Spleen (tissue), 11 donors: ENCODE measurements around the gene RANBP1. TPM values are rescaled to one million over a fixed set of nuclear protein-coding genes. Genes with fewer than 3 reads are reported as not detected.

Source experiments
- DNase-seq: peaks from one replicate; pipeline ENCODE4 v3.0.0-alpha.2; 2020
- H3K27ac ChIP-seq, 8 donors: fragments of 200-600 bp; sonication (generic) in 7 of 8; 1 replicate in 4 of 8; 2 replicates in 4 of 8; pipeline versions ENCODE4 v1.5.0 to v1.8.0; 2016 to 2021; ENCODE audit warnings: inconsistent platforms in 4 of 8, mild to moderate bottlenecking in 4 of 8, moderate library complexity in 1 of 8
- H3K27me3 ChIP-seq, 7 donors: fragments of 200-600 bp; sonication (generic) in 6 of 7; replicated peaks in 1 of 7; 1 replicate in 4 of 7; 2 replicates in 3 of 7; pipeline versions ENCODE4 v1.5.0 to v1.8.0; 2016 to 2021; ENCODE audit warnings: inconsistent platforms in 3 of 7, mild to moderate bottlenecking in 1 of 7
- H3K36me3 ChIP-seq, 6 donors: fragments of 200-600 bp; sonication (generic) in 5 of 6; 1 replicate in 4 of 6; 2 replicates in 2 of 6; pipeline versions ENCODE4 v1.5.0 to v1.8.0; 2016 to 2021; ENCODE audit warnings: inconsistent platforms in 2 of 6
- H3K4me1 ChIP-seq, 6 donors: fragments of 200-600 bp; sonication (generic) in 5 of 6; 1 replicate in 3 of 6; 2 replicates in 3 of 6; pipeline versions ENCODE4 v1.5.0 to v1.8.0; 2016 to 2021; ENCODE audit warnings: inconsistent platforms in 3 of 6
- H3K4me3 ChIP-seq, 8 donors: fragments of 200-600 bp; sonication (generic) in 7 of 8; 1 replicate in 4 of 8; 2 replicates in 4 of 8; pipeline versions ENCODE4 v1.5.0 to v1.8.0; 2016 to 2021; ENCODE audit warnings: inconsistent platforms in 4 of 8, mild to moderate bottlenecking in 4 of 8, moderate library complexity in 2 of 8
- H3K9me3 ChIP-seq, 8 donors: fragments of 200-600 bp; sonication (generic) in 7 of 8; 1 replicate in 4 of 8; 2 replicates in 4 of 8; pipeline versions ENCODE4 v1.5.0 to v1.8.0; 2016 to 2021; ENCODE audit warnings: inconsistent platforms in 4 of 8
- POLR2A ChIP-seq, 3 donors: fragments of 450-650 bp; IDR thresholded peaks; one replicate each; pipeline ENCODE4 v1.5.1; 2017; ENCODE audit warnings: antibody characterized with exemption in 3 of 3, mild to moderate bottlenecking in 1 of 3
- POLR2AphosphoS5 ChIP-seq, 3 donors: sonication (generic); formaldehyde crosslinking; IDR thresholded peaks; one replicate each; pipeline ENCODE4 v1.5.1; 2017; ENCODE audit warnings: antibody characterized with exemption in 3 of 3
- WGBS, 5 donors: extraction: QIAGEN DNeasy Blood & Tissue Kit in 3 of 5; methylation state at CpG; one replicate each; pipeline versions ENCODE4 v1.1.5 to v1.1.7; 2013 to 2018; 5-methylcytosine and 5-hydroxymethylcytosine counted together
- intact Hi-C: fragments of 100-400 bp; cut with DNase I; formaldehyde crosslinking; loops from one replicate; pipeline ENCODE4 v1.15.0; 2023; ENCODE audit warnings: low total_unique reads
- polyA plus RNA-seq, 3 donors: library from polyadenylated mRNA; stranded (reverse); fragments of 200-250 nt; gene quantifications; one replicate each; pipeline ENCODE4 v1.2.1, GENCODE V29; 2013
- total RNA-seq, 7 donors: library from RNA; depleted of rRNA in 3 of 7; stranded (reverse); fragments of >200 nt in 3 of 7; fragmentation: NEBNext Ultra II Directional in 4 of 7; extraction: Animal tissue kit (Norgen Biotek cat#: 25700) in 4 of 7; gene quantifications; one replicate each; pipeline versions ENCODE4 v1.1.0 to v1.2.1, GENCODE V29; 2016 to 2021
- TF ChIP-seq, protein P1 (sequence below), 11 experiments: fragments of 200-600 bp in 7 of 11; fragments of 450-650 bp in 4 of 11; sonication (generic) in 4 of 11; IDR thresholded peaks in 8 of 11; conservative IDR thresholded peaks in 3 of 11; 1 replicate in 7 of 11; 2 replicates in 4 of 11; pipeline versions ENCODE4 v1.4.0 to v1.8.0; 2016 to 2021; ENCODE audit warnings: antibody characterized with exemption in 11 of 11, inconsistent platforms in 4 of 11, mild to moderate bottlenecking in 1 of 11
- donor health status: healthy with polysubstance abuse.
- donor health status: DM: no; HTN: no; CAD: no; lungs with moderate emphysema.
- donor health status: DM: no; HTN: no; CAD: no.
- donor health status: Bipolar disorder and iron deficiency.
- donor health status: healthy.
- donor health status: DM: no; HTN: no; CAD: no.
- donor health status: DM: yes; HTN: yes; CAD: no.

Gene RANBP1
- total and polyA plus RNA-seq, 10 donors = 52.6 to 111 (median 94.6) TPM

- Histone ChIP-seq H3K27me3 (no peaks in the 10 kb centered on the region), H3K4me3 (no peak overlapping the region), H3K36me3 (peaks cover 0 to 61% (median 41%) of the 10 kb centered on the region in 6 donors), H3K9me3 (no peaks in the 10 kb centered on the region), H3K27ac (peak overlapping the region in 3 of 8 donors; percentile 50 to 61 (median 55)), H3K4me1 (peaks cover 0 to 68% (median 25%) of the 10 kb centered on the region in 6 donors)
- DNase-seq = no peak
- intact Hi-C loops = loop anchor here (10.0 kb wide), 1 partner anchor 152 kb away; no protein-coding TSS in a partner anchor
- TF ChIP-seq, protein P1, sequence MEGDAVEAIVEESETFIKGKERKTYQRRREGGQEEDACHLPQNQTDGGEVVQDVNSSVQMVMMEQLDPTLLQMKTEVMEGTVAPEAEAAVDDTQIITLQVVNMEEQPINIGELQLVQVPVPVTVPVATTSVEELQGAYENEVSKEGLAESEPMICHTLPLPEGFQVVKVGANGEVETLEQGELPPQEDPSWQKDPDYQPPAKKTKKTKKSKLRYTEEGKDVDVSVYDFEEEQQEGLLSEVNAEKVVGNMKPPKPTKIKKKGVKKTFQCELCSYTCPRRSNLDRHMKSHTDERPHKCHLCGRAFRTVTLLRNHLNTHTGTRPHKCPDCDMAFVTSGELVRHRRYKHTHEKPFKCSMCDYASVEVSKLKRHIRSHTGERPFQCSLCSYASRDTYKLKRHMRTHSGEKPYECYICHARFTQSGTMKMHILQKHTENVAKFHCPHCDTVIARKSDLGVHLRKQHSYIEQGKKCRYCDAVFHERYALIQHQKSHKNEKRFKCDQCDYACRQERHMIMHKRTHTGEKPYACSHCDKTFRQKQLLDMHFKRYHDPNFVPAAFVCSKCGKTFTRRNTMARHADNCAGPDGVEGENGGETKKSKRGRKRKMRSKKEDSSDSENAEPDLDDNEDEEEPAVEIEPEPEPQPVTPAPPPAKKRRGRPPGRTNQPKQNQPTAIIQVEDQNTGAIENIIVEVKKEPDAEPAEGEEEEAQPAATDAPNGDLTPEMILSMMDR (IDR thresholded peaks at IDR 0.05 in 8 of 11, conservative IDR thresholded peaks at IDR 0.05 in 3 of 11) = no peak
- TF ChIP-seq POLR2AphosphoS5 (IDR thresholded peaks at IDR 0.05) (peak in 1 of 3 donors; percentile 20), POLR2A (IDR thresholded peaks at IDR 0.05) (no peak)
- WGBS, 5 donors = 79 to 82% (median 81%) methylated on average over 18 to 19 of the region's 19 CpGs
Observed at GRCh38 chr22:20126284-20127029, 10.6 kb downstream of the RANBP1 start.

DNA sequence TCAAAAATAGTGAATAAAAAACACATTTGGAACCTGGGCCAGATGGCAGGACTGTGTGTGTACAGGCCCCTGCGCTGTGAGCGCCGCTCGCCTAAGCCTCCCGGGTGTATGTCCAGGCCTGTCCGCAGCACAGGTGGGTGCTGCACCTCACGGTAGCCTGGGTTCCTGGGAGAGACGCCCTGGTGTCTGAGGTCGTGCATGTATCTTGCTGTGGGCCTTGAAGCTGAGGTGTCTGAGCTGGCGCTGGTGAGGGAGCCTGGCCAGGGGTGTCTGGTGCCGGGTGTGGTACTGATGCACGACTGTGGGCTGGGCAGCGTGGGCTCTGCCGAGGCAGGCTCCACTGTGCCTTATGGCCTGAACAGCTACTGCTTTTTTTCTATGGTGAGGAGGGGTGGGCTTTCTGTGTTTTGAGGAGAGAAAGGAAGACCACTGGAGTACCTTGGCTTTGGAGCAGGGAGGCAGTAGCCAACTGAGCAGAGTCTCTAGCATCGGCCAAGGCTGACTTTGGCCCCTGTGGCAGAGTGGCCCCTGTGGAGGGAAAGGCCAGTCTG, 11.5 kb downstream of the RANBP1 start:
- H3K9me3 ChIP-seq = no peaks in the 10 kb centered on the region
- H3K4me3 ChIP-seq = no peak overlapping the region
- intact Hi-C loops = loop anchor here (10.0 kb wide), 1 partner anchor 153 kb away; no protein-coding TSS in a partner anchor
- H3K27me3 ChIP-seq = no peaks in the 10 kb centered on the region
- peaks cover 0 to 52% (median 33%) of the 10 kb centered on the region in 6 donors for H3K36me3 ChIP-seq
- H3K27ac ChIP-seq = no peak overlapping the region
- H3K4me1 ChIP-seq = peaks cover 0 to 63% (median 24%) of the 10 kb centered on the region in 6 donors
- no peak for DNase-seq
- 91 to 96% (median 92%) methylated on average over 13 to 15 of the region's 15 CpGs for WGBS, 5 donors
- TF ChIP-seq, protein P1 (IDR thresholded peaks at IDR 0.05 in 8 of 11, conservative IDR thresholded peaks at IDR 0.05 in 3 of 11) = no peak
- TF ChIP-seq POLR2A (IDR thresholded peaks at IDR 0.05) = no peak
- no peak for TF ChIP-seq POLR2AphosphoS5 (IDR thresholded peaks at IDR 0.05)

DNA sequence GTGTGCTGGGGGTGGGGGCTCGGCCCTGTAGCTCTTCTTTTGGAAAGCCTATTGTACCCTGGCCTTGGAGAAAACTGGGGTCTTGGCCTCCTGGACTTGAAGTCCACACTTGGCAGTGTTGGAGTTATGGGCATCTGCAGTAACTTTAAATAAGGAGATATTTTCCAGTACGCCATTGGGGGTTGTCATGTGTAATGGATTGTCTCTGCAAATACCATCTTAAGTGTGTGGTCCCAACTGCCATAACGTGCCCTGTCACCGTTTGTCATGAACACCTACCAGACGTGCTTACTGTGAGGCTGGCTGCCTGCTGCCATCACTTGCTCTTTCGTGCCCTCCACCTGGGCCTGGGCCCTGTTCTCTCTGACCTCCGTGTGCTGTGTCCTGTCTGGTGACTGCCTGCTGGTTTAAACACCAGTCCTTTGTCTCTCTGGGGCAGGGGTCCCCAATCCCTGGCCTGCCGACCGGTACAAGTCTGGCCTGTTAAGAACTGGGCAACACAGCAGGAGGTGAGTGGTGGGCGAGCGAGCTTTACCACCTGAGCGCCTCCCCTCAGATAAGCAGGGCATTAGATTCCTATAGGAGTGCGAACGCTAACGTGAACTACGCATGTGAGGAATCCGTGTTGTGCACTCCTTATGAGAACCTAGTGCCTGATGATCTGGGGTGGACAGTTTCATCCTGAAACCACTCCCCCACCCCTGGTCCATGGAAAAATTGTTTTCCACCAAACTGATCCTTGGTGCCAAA, 12.1 kb downstream of the RANBP1 start:
- H3K36me3 ChIP-seq = peaks cover 0 to 50% (median 33%) of the 10 kb centered on the region in 6 donors
- TF ChIP-seq POLR2AphosphoS5 (IDR thresholded peaks at IDR 0.05) (no peak), POLR2A (IDR thresholded peaks at IDR 0.05) (no peak)
- TF ChIP-seq, protein P1 (IDR thresholded peaks at IDR 0.05 in 8 of 11, conservative IDR thresholded peaks at IDR 0.05 in 3 of 11) = no peak
- 82 to 91% (median 85%) methylated on average over 17 of the region's 17 CpGs for WGBS, 5 donors

More for the DNA sequence above, 12.1 kb downstream of the RANBP1 start:
- Histone ChIP-seq H3K27me3 (no peaks in the 10 kb centered on the region), H3K4me1 (peaks cover 6 to 68% (median 30%) of the 10 kb centered on the region in 6 donors), H3K4me3 (no peak overlapping the region), H3K9me3 (no peaks in the 10 kb centered on the region), H3K27ac (no peak overlapping the region)
- intact Hi-C loops = loop anchor here (10.0 kb wide), 1 partner anchor 153 kb away; no protein-coding TSS in a partner anchor
- DNase-seq = no peak
